Spleen (tissue), 11 donors: ENCODE results near the gene DCTN1. TPM values are rescaled to one million over a fixed set of nuclear protein-coding genes. Genes with fewer than 3 reads are reported as not detected.

Source experiments
- DNase-seq: peaks from one replicate; pipeline ENCODE4 v3.0.0-alpha.2; 2020
- H3K27ac ChIP-seq, 8 donors: fragments of 200-600 bp; sonication (generic) in 7 of 8; 1 replicate in 4 of 8; 2 replicates in 4 of 8; pipeline versions ENCODE4 v1.5.0 to v1.8.0; 2016 to 2021; ENCODE audit warnings: inconsistent platforms in 4 of 8, mild to moderate bottlenecking in 4 of 8, moderate library complexity in 1 of 8
- H3K27me3 ChIP-seq, 7 donors: fragments of 200-600 bp; sonication (generic) in 6 of 7; replicated peaks in 1 of 7; 1 replicate in 4 of 7; 2 replicates in 3 of 7; pipeline versions ENCODE4 v1.5.0 to v1.8.0; 2016 to 2021; ENCODE audit warnings: inconsistent platforms in 3 of 7, mild to moderate bottlenecking in 1 of 7
- H3K36me3 ChIP-seq, 6 donors: fragments of 200-600 bp; sonication (generic) in 5 of 6; 1 replicate in 4 of 6; 2 replicates in 2 of 6; pipeline versions ENCODE4 v1.5.0 to v1.8.0; 2016 to 2021; ENCODE audit warnings: inconsistent platforms in 2 of 6
- H3K4me1 ChIP-seq, 6 donors: fragments of 200-600 bp; sonication (generic) in 5 of 6; 1 replicate in 3 of 6; 2 replicates in 3 of 6; pipeline versions ENCODE4 v1.5.0 to v1.8.0; 2016 to 2021; ENCODE audit warnings: inconsistent platforms in 3 of 6
- H3K4me3 ChIP-seq, 8 donors: fragments of 200-600 bp; sonication (generic) in 7 of 8; 1 replicate in 4 of 8; 2 replicates in 4 of 8; pipeline versions ENCODE4 v1.5.0 to v1.8.0; 2016 to 2021; ENCODE audit warnings: inconsistent platforms in 4 of 8, mild to moderate bottlenecking in 4 of 8, moderate library complexity in 2 of 8
- H3K9me3 ChIP-seq, 8 donors: fragments of 200-600 bp; sonication (generic) in 7 of 8; 1 replicate in 4 of 8; 2 replicates in 4 of 8; pipeline versions ENCODE4 v1.5.0 to v1.8.0; 2016 to 2021; ENCODE audit warnings: inconsistent platforms in 4 of 8
- POLR2A ChIP-seq, 3 donors: fragments of 450-650 bp; IDR thresholded peaks; one replicate each; pipeline ENCODE4 v1.5.1; 2017; ENCODE audit warnings: antibody characterized with exemption in 3 of 3, mild to moderate bottlenecking in 1 of 3
- POLR2AphosphoS5 ChIP-seq, 3 donors: sonication (generic); formaldehyde crosslinking; IDR thresholded peaks; one replicate each; pipeline ENCODE4 v1.5.1; 2017; ENCODE audit warnings: antibody characterized with exemption in 3 of 3
- WGBS, 5 donors: extraction: QIAGEN DNeasy Blood & Tissue Kit in 3 of 5; methylation state at CpG; one replicate each; pipeline versions ENCODE4 v1.1.5 to v1.1.7; 2013 to 2018; 5-methylcytosine and 5-hydroxymethylcytosine counted together
- intact Hi-C: fragments of 100-400 bp; cut with DNase I; formaldehyde crosslinking; loops from one replicate; pipeline ENCODE4 v1.15.0; 2023; ENCODE audit warnings: low total_unique reads
- polyA plus RNA-seq, 3 donors: library from polyadenylated mRNA; stranded (reverse); fragments of 200-250 nt; gene quantifications; one replicate each; pipeline ENCODE4 v1.2.1, GENCODE V29; 2013
- total RNA-seq, 7 donors: library from RNA; depleted of rRNA in 3 of 7; stranded (reverse); fragments of >200 nt in 3 of 7; fragmentation: NEBNext Ultra II Directional in 4 of 7; extraction: Animal tissue kit (Norgen Biotek cat#: 25700) in 4 of 7; gene quantifications; one replicate each; pipeline versions ENCODE4 v1.1.0 to v1.2.1, GENCODE V29; 2016 to 2021
- TF ChIP-seq, protein P1 (sequence below), 11 experiments: fragments of 200-600 bp in 7 of 11; fragments of 450-650 bp in 4 of 11; sonication (generic) in 4 of 11; IDR thresholded peaks in 8 of 11; conservative IDR thresholded peaks in 3 of 11; 1 replicate in 7 of 11; 2 replicates in 4 of 11; pipeline versions ENCODE4 v1.4.0 to v1.8.0; 2016 to 2021; ENCODE audit warnings: antibody characterized with exemption in 11 of 11, inconsistent platforms in 4 of 11, mild to moderate bottlenecking in 1 of 11
- donor health status: healthy with polysubstance abuse.
- donor health status: DM: no; HTN: no; CAD: no; lungs with moderate emphysema.
- donor health status: DM: no; HTN: no; CAD: no.
- donor health status: Bipolar disorder and iron deficiency.
- donor health status: healthy.
- donor health status: DM: no; HTN: no; CAD: no.
- donor health status: DM: yes; HTN: yes; CAD: no.

Gene DCTN1
- total and polyA plus RNA-seq, 10 donors = 47.8 to 113 (median 95.1) TPM

DNA sequence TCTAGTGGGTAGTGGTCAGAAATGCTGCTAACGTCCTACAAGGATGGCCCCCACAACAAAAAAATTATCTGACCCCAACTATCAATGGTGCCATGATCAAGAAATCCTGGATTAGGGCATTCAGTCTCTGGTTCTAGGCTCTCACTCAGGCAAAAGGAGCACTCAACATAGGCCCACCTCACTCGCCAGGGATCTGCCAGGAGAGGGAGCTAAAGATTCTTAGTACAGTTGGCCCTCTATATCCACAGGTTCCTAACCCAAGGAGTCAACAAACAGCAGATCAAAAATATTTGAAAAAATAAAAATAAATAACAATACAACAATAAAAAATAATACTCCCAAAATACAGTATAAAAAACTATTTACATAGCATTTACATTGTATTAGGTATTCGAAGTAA lies 46.9 kb downstream of the DCTN1 start:
- DNase-seq = no peak
- Histone ChIP-seq H3K27me3 (no peaks in the 10 kb centered on the region), H3K4me1 (peaks cover 0 to 8% (median 2%) of the 10 kb centered on the region in 6 donors), H3K9me3 (no peaks in the 10 kb centered on the region), H3K36me3 (peaks cover 0 to 40% (median 0%) of the 10 kb centered on the region in 6 donors), H3K4me3 (no peak overlapping the region), H3K27ac (no peak overlapping the region)
- intact Hi-C loops = loop anchor here (5.0 kb wide), 1 partner anchor 81 kb away; no protein-coding TSS in a partner anchor
- TF ChIP-seq POLR2AphosphoS5 (IDR thresholded peaks at IDR 0.05) (no peak), POLR2A (IDR thresholded peaks at IDR 0.05) (no peak)
- TF ChIP-seq, protein P1, sequence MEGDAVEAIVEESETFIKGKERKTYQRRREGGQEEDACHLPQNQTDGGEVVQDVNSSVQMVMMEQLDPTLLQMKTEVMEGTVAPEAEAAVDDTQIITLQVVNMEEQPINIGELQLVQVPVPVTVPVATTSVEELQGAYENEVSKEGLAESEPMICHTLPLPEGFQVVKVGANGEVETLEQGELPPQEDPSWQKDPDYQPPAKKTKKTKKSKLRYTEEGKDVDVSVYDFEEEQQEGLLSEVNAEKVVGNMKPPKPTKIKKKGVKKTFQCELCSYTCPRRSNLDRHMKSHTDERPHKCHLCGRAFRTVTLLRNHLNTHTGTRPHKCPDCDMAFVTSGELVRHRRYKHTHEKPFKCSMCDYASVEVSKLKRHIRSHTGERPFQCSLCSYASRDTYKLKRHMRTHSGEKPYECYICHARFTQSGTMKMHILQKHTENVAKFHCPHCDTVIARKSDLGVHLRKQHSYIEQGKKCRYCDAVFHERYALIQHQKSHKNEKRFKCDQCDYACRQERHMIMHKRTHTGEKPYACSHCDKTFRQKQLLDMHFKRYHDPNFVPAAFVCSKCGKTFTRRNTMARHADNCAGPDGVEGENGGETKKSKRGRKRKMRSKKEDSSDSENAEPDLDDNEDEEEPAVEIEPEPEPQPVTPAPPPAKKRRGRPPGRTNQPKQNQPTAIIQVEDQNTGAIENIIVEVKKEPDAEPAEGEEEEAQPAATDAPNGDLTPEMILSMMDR (IDR thresholded peaks at IDR 0.05 in 8 of 11, conservative IDR thresholded peaks at IDR 0.05 in 3 of 11) = peak in 2 of 11 experiments; percentile 6 to 16
- WGBS, 5 donors = 74 to 85% (median 84%) methylated on average over 3 of the region's 3 CpGs

DNA sequence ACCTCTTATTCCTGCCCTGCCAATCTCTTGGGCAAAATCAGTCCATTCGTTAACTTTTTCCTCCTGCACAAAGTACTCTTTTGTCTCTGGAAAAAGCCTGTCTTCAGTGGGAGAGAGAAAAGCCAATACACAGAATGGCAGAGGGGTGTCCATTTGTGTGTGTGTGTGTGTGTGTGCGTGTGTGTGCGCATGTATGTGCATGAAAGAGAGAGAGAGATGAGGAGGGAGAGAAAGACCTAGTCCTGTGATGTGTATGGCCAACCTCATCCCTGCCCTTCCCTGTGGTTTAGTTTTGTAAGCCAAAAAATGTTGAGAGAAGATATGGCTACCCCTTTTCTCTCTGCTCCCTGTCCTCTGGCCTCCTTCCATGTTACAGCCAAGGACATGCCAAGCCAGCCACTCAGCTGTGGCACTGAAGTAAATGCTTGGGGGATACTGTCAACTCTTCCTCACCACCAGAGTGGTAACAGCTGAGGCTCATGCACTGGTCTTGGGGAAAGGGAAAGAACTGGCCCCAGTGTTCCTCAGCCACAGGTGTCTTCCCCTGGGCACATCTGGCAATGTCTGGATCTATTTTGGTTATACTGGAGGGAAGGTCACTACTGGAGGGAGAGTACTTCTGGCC lies 47.4 kb downstream of the DCTN1 start:
- TF ChIP-seq POLR2A (IDR thresholded peaks at IDR 0.05) (no peak), POLR2AphosphoS5 (IDR thresholded peaks at IDR 0.05) (no peak)
- TF ChIP-seq, protein P1 (IDR thresholded peaks at IDR 0.05 in 8 of 11, conservative IDR thresholded peaks at IDR 0.05 in 3 of 11) = no peak
- WGBS, 5 donors = 90 to 96% (median 93%) methylated on average over 3 of the region's 3 CpGs
- Histone ChIP-seq H3K36me3 (peaks cover 0 to 40% (median 0%) of the 10 kb centered on the region in 6 donors), H3K4me3 (no peak overlapping the region), H3K27me3 (no peaks in the 10 kb centered on the region), H3K4me1 (peaks cover 0 to 8% (median 2%) of the 10 kb centered on the region in 6 donors), H3K27ac (no peak overlapping the region), H3K9me3 (no peaks in the 10 kb centered on the region)
- intact Hi-C loops = loop anchor here (5.0 kb wide), 1 partner anchor 80 kb away; no protein-coding TSS in a partner anchor
- no peak for DNase-seq

DNA sequence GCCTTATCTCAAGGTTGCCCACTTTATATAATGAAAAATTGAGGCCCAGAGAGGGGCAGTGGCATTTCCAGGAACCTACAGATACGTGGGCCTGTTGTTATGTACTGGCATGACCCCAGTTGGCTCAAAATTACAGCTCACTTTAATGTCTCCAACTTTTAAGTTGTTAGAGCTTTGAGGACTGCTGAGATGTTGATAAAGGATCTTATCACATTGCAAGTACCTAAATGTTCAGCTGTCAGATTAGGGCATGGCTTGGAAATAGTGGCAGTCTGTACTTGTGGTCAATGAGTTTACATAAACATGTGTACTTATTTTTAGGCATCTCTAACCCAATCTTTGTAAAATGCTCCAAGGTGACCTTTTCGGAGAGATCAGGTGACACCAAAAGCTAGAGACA lies 51.5 kb downstream of the DCTN1 start:
- Histone ChIP-seq H3K4me3 (no peak overlapping the region), H3K27ac (no peak overlapping the region), H3K27me3 (no peaks in the 10 kb centered on the region), H3K4me1 (no peaks in the 10 kb centered on the region), H3K36me3 (peaks cover 0 to 48% (median 0%) of the 10 kb centered on the region in 6 donors), H3K9me3 (no peaks in the 10 kb centered on the region)
- WGBS, 5 donors = 75 to 85% (median 81%) methylated on average over 2 of the region's 2 CpGs
- TF ChIP-seq POLR2A (IDR thresholded peaks at IDR 0.05) (no peak), POLR2AphosphoS5 (IDR thresholded peaks at IDR 0.05) (no peak)
- TF ChIP-seq, protein P1 (IDR thresholded peaks at IDR 0.05 in 8 of 11, conservative IDR thresholded peaks at IDR 0.05 in 3 of 11) = no peak
- intact Hi-C loops = no loop called here
- DNase-seq = no peak

DNA sequence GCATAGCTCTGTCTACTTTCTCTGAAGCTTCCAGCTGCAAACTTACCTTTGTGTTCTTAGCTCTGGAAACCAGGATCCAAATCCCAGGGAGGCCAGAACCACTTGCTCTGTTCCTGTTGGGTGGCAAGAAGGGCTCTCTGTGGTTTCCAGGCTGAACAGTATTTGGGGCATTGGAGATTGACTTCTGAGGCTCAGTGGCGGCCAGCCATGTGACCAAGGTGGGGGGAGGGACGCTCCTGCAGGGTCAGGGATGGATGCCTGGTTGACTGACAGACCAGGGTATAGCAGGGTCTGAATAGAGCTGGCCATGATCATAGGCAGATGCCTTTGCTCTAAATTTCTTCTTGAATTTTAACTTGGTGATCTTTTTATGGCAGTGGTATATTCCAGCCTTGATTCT lies 52.0 kb downstream of the DCTN1 start:
- no peaks in the 10 kb centered on the region for H3K27me3 ChIP-seq
- peaks cover 0 to 48% (median 0%) of the 10 kb centered on the region in 6 donors for H3K36me3 ChIP-seq
- H3K9me3 ChIP-seq = no peaks in the 10 kb centered on the region
- TF ChIP-seq, protein P1 (IDR thresholded peaks at IDR 0.05 in 8 of 11, conservative IDR thresholded peaks at IDR 0.05 in 3 of 11) = no peak
- no peak for TF ChIP-seq POLR2AphosphoS5 (IDR thresholded peaks at IDR 0.05)
- intact Hi-C loops = no loop called here
- WGBS, 5 donors = 78 to 90% (median 80%) methylated on average over 2 of the region's 2 CpGs
- no peaks in the 10 kb centered on the region for H3K4me1 ChIP-seq
- H3K27ac ChIP-seq = no peak overlapping the region
- H3K4me3 ChIP-seq = no peak overlapping the region
- no peak for DNase-seq
